Parathyroid adenoma (tissue), 2 donors: ENCODE results near the gene RAB11FIP3.

Experiments used
- H2AFZ ChIP-seq: fragments of 300-600 bp; sonication (generic); one replicate; pipeline ENCODE4 v1.7.0; 2017; ENCODE audit warnings: antibody characterized with exemption, mild to moderate bottlenecking
- H3K27ac ChIP-seq: fragments of 300-600 bp; sonication (generic); one replicate; pipeline ENCODE4 v1.7.0; 2017
- H3K27me3 ChIP-seq: fragments of 300-600 bp; sonication (generic); one replicate; pipeline ENCODE4 v1.7.0; 2017; ENCODE audit warnings: low read length; ENCODE audit not compliant: control insufficient read depth, insufficient read depth
- H3K36me3 ChIP-seq: fragments of 300-600 bp; sonication (generic); one replicate; pipeline ENCODE4 v1.7.0; 2017; ENCODE audit warnings: low read length; ENCODE audit not compliant: control insufficient read depth, insufficient read depth
- H3K4me1 ChIP-seq: fragments of 300-600 bp; sonication (generic); one replicate; pipeline ENCODE4 v1.7.0; 2017; ENCODE audit warnings: control low read depth
- H3K4me2 ChIP-seq: fragments of 300-600 bp; sonication (generic); one replicate; pipeline ENCODE4 v1.7.0; 2017; ENCODE audit warnings: low read length
- H3K4me3 ChIP-seq: fragments of 300-600 bp; sonication (generic); one replicate; pipeline ENCODE4 v1.7.0; 2017; ENCODE audit warnings: low read depth, low read length
- H3K79me2 ChIP-seq: fragments of 300-600 bp; sonication (generic); one replicate; pipeline ENCODE4 v1.7.0; 2017; ENCODE audit warnings: control low read depth
- H3K9ac ChIP-seq: fragments of 300-600 bp; sonication (generic); one replicate; pipeline ENCODE4 v1.7.0; 2017; ENCODE audit warnings: mild to moderate bottlenecking
- H3K9me3 ChIP-seq: fragments of 300-600 bp; sonication (generic); one replicate; pipeline ENCODE4 v1.7.0; 2017; ENCODE audit warnings: low read length; ENCODE audit not compliant: control insufficient read depth
- TF ChIP-seq, protein P1 (sequence below): fragments of 300-600 bp; sonication (generic); IDR thresholded peaks from one replicate; pipeline ENCODE4 v1.7.0; 2017; ENCODE audit warnings: antibody characterized with exemption, mild to moderate bottlenecking
- donor health status: primary hyperparathyroidism.

The RAB11FIP3 gene

DNA sequence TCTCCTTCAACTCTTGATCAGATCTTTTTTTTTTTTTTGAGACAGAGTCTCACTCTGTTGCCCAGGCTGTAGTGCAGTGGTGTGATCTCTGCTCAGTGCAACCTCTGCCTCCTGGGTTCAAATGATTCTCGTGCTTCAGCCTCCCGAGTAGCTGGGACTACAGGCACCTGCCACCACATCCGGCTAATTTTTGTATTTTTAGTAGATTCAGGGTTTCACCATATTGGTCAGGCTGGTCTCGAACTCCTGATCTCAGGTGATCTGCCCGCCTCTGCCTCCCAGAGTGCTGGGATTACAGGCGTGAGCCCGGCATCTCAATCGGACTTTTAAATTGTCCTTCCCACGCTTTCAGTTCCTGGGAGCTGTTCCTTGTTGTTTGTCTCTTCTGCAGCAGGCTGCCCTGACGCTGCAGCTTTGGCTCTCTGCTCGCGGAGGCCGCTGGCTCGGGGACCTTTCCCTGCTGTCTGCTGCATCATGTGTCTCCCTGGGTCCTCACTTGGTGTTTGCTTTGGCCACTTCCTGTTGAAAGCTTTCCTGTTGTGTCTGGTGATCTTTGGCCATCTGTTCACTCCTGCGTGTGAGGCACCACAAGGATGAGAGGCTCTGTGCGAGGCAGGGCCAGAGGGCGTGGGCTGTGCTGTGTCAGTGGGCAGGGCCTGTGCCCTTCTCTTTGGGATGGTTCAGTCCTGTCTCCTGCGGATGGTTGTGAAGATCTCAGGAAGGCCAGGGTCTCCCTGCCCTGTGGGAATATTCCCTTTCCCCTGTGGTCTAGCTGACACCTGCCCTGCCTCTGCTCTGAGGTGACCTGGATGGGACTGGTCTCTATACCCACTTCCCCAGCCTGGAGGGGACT lies 83.7 kb downstream of the RAB11FIP3 start:
- Histone ChIP-seq H2AFZ (no peak overlapping the region), H3K27ac (no peak overlapping the region), H3K9me3 (no peaks in the 10 kb centered on the region), H3K4me2 (no peak overlapping the region), H3K4me1 (no peaks in the 10 kb centered on the region), H3K9ac (no peak overlapping the region), H3K36me3 (no peaks in the 10 kb centered on the region), H3K79me2 (peaks cover 16% of the 10 kb centered on the region), H3K27me3 (no peaks in the 10 kb centered on the region), H3K4me3 (no peak overlapping the region)
- TF ChIP-seq, protein P1, sequence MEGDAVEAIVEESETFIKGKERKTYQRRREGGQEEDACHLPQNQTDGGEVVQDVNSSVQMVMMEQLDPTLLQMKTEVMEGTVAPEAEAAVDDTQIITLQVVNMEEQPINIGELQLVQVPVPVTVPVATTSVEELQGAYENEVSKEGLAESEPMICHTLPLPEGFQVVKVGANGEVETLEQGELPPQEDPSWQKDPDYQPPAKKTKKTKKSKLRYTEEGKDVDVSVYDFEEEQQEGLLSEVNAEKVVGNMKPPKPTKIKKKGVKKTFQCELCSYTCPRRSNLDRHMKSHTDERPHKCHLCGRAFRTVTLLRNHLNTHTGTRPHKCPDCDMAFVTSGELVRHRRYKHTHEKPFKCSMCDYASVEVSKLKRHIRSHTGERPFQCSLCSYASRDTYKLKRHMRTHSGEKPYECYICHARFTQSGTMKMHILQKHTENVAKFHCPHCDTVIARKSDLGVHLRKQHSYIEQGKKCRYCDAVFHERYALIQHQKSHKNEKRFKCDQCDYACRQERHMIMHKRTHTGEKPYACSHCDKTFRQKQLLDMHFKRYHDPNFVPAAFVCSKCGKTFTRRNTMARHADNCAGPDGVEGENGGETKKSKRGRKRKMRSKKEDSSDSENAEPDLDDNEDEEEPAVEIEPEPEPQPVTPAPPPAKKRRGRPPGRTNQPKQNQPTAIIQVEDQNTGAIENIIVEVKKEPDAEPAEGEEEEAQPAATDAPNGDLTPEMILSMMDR, result no peak

DNA sequence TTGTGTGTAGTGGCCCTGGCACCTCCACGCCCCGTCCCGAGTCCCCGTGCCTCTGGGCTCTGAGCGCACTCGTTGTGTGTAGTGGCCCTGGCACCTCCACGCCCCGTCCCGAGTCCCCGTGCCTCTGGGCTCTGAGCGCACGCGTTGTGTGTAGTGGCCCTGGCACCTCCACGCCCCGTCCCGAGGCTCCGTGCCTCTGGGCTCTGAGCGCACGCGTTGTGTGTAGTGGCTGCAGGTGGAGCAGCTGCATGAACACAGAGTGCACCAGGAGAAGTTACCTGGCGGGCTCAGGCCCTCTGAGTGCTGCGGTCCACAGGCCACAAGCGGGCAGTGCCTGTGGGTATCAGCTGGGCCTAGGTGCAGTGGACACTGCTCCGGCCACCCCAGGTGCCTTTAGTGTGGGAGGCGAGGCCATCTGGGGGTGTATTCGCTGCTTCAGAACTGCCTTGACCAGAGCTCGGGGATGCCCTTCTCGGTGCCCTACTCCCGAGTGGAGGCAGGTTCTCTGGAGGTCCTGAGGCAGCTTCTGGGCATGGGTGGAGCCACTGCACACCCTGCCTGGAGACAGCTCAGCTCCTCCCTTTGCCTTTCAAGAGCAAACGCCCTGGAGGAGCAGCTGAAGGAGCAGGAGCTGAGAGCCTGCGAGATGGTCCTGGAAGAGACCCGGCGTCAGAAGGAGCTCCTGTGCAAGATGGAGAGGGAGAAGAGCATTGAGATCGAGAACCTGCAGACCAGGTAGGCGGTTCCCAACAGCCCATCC lies 84.8 kb downstream of the RAB11FIP3 start:
- TF ChIP-seq, protein P1, result no peak
- Histone ChIP-seq H3K4me3 (no peak overlapping the region), H3K36me3 (no peaks in the 10 kb centered on the region), H3K27me3 (no peaks in the 10 kb centered on the region), H3K9ac (no peak overlapping the region), H3K9me3 (no peaks in the 10 kb centered on the region), H3K4me2 (no peak overlapping the region), H3K4me1 (no peaks in the 10 kb centered on the region), H3K79me2 (peaks cover 18% of the 10 kb centered on the region), H3K27ac (no peak overlapping the region), H2AFZ (no peak overlapping the region)

- Histone ChIP-seq H3K4me3 (no peak overlapping the region), H3K27ac (no peak overlapping the region), H3K9me3 (no peaks in the 10 kb centered on the region), H3K9ac (no peak overlapping the region), H3K36me3 (no peaks in the 10 kb centered on the region), H3K79me2 (peaks cover 18% of the 10 kb centered on the region), H3K27me3 (no peaks in the 10 kb centered on the region), H3K4me2 (no peak overlapping the region), H3K4me1 (no peaks in the 10 kb centered on the region), H2AFZ (no peak overlapping the region)
- TF ChIP-seq, protein P1, result no peak
Measured at GRCh38 chr16:512802-513201, 87.4 kb downstream of the RAB11FIP3 start.

- Histone ChIP-seq H3K4me3 (no peak overlapping the region), H3K36me3 (no peaks in the 10 kb centered on the region), H2AFZ (no peak overlapping the region), H3K27ac (no peak overlapping the region), H3K4me2 (no peak overlapping the region), H3K4me1 (no peaks in the 10 kb centered on the region), H3K79me2 (peaks cover 18% of the 10 kb centered on the region), H3K9me3 (no peaks in the 10 kb centered on the region), H3K27me3 (no peaks in the 10 kb centered on the region), H3K9ac (no peak overlapping the region)
- TF ChIP-seq, protein P1, result no peak
Measured at GRCh38 chr16:513950-514349, 88.5 kb downstream of the RAB11FIP3 start.
